HEK293T (cell line): ENCODE measurements around the gene ATG7.

ENCODE experiments used
- CTCF ChIA-PET: fragments of 350-600 bp; formaldehyde crosslinking; extraction: SDS; loops from one replicate; lab custom pipeline; 2021; ENCODE audit warnings: antibody characterized with exemption, inconsistent platforms; lab: Yijun Ruan, JAX
- POLR2A ChIA-PET: fragments of 350-600 bp; formaldehyde crosslinking; extraction: SDS; loops from one replicate; lab custom pipeline; 2020; ENCODE audit warnings: antibody characterized with exemption, inconsistent platforms; lab: Yijun Ruan, JAX
- DNase-seq: peaks from one replicate; pipeline ENCODE4 v3.0.0; 2012; ENCODE audit warnings: mixed read lengths; ENCODE audit errors: extremely low spot score
- ARNT ChIP-seq: fragments of 450-650 bp; IDR thresholded peaks from 2 replicates; pipeline ENCODE4 v1.6.1; 2017; ENCODE audit warnings: mild to moderate bottlenecking
- BHLHE40 ChIP-seq: fragments of 450-650 bp; IDR thresholded peaks from 2 replicates; pipeline ENCODE4 v1.6.1; 2016; ENCODE audit warnings: mild to moderate bottlenecking, moderate library complexity, borderline replicate concordance
- CTBP1 ChIP-seq: fragments of 450-650 bp; IDR thresholded peaks from 2 replicates; pipeline ENCODE4 v1.6.1; 2016; ENCODE audit warnings: borderline replicate concordance
- ELF4 ChIP-seq: fragments of 450-650 bp; IDR thresholded peaks from 2 replicates; pipeline ENCODE4 v1.6.1; 2017; ENCODE audit warnings: antibody characterized with exemption
- FOXA1 ChIP-seq: fragments of 450-650 bp; IDR thresholded peaks from 2 replicates; pipeline ENCODE4 v1.6.1; 2016; ENCODE audit warnings: mild to moderate bottlenecking
- FOXK2 ChIP-seq: fragments of 450-650 bp; IDR thresholded peaks from 2 replicates; pipeline ENCODE4 v1.6.1; 2016; ENCODE audit warnings: mild to moderate bottlenecking
- FOXM1 ChIP-seq: fragments of 450-650 bp; IDR thresholded peaks from 2 replicates; pipeline ENCODE4 v1.6.1; 2017; ENCODE audit warnings: mild to moderate bottlenecking, borderline replicate concordance
- HDGF ChIP-seq: fragments of 450-650 bp; IDR thresholded peaks from 2 replicates; pipeline ENCODE4 v1.6.1; 2017; ENCODE audit warnings: antibody characterized with exemption, borderline replicate concordance
- L3MBTL2 ChIP-seq: fragments of 450-650 bp; conservative IDR thresholded peaks from 2 replicates; pipeline ENCODE4 v1.6.1; 2016; ENCODE audit warnings: mild to moderate bottlenecking
- LEF1 ChIP-seq: fragments of 450-650 bp; IDR thresholded peaks from 2 replicates; pipeline ENCODE4 v1.6.1; 2017; ENCODE audit warnings: mild to moderate bottlenecking, borderline replicate concordance
- NFRKB ChIP-seq: fragments of 450-650 bp; IDR thresholded peaks from 2 replicates; pipeline ENCODE4 v1.6.1; 2016; ENCODE audit warnings: mild to moderate bottlenecking, moderate library complexity
- PKNOX1 ChIP-seq: fragments of 450-650 bp; IDR thresholded peaks from 2 replicates; pipeline ENCODE4 v1.6.1; 2016
- SP1 ChIP-seq: fragments of 450-650 bp; IDR thresholded peaks from 2 replicates; pipeline ENCODE4 v1.6.1; 2017
- SUZ12 ChIP-seq: fragments of 450-650 bp; IDR thresholded peaks from 2 replicates; pipeline ENCODE4 v1.6.1; 2016; ENCODE audit warnings: mild to moderate bottlenecking
- TARDBP ChIP-seq: fragments of 450-650 bp; IDR thresholded peaks from 2 replicates; pipeline ENCODE4 v1.6.1; 2016
- ZNF384 ChIP-seq: fragments of 450-650 bp; IDR thresholded peaks from 2 replicates; pipeline ENCODE4 v1.6.1; 2016

Gene ATG7

DNA sequence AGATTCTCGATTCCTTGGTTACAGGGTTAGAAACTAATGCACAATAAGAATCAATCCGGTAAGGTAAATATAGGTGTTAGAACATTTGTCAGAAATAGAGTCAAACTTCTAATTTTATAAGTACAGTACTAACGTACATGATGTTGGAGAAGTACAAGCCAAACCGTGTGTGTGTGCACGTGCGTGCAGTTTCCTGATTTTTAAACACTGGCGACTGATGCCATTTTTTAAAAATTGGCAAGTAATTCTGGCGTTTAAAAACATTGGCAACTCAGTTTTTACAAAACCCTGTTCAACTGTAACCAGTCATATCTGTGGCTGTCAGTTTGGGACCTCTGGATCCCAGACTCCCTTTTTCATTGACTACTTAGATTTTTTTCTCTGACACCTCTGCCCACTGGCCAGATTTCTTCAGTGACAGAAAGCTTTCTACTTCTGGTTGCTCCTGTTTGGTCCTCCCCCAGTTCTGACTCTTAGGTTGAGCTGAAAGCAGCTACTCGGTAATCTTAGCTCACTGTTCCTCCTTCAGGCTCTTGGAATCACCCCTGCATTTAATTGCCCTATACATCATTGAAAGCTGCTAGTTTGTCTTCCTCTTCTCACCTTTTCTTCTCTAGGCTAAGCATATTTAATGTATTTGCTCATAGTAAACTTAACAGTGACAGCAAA, 843 bp downstream of the ATG7 start:
- no peak for DNase-seq
- CTCF ChIA-PET: no interaction called here
- POLR2A ChIA-PET: interaction anchor here (1.2 to 2.7 kb wide), 11 partner anchors 9 to 337 kb away, joined by 3 to 20 read pairs (median 6); no protein-coding TSS in a partner anchor
- TF ChIP-seq FOXM1 (no peak), CTBP1 (no peak), ZNF384 (no peak), ARNT (no peak), HDGF (no peak), SUZ12 (no peak), TARDBP (no peak), PKNOX1 (no peak), FOXA1 (no peak), NFRKB (no peak), LEF1 (no peak), BHLHE40 (no peak), FOXK2 (no peak), SP1 (no peak), ELF4 (no peak), L3MBTL2 (no peak)

DNA sequence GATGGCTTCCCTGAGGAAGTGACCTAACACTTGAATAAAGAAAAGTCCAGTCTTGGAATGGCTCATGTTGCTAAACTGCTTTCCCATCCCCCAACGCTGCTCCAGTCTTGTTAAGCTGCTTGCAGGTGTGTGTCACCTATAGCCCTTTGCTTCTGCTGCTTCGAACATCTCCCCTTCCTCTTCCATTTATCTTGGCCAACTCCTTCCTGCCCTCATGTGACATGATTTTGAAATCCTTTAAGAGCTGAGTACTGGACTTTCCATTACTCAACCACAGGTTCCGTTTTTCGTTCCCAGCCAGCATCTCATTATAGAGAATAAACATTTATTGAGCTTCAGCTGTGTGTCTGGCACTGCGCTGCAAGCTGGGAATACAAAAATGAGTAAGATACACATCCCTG, 1.7 kb downstream of the ATG7 start:
- TF ChIP-seq FOXK2: no peak
- TF ChIP-seq SP1: no peak
- no peak for TF ChIP-seq BHLHE40
- no peak for TF ChIP-seq FOXA1
- TF ChIP-seq PKNOX1: no peak
- TF ChIP-seq LEF1: no peak
- no peak for TF ChIP-seq NFRKB
- TF ChIP-seq SUZ12: no peak
- no peak for TF ChIP-seq L3MBTL2
- TF ChIP-seq ZNF384: no peak
- TF ChIP-seq CTBP1: no peak
- TF ChIP-seq HDGF: no peak
- no peak for TF ChIP-seq FOXM1
- TF ChIP-seq ARNT: no peak
- no peak for TF ChIP-seq TARDBP
- TF ChIP-seq ELF4: no peak
- POLR2A ChIA-PET: interaction anchor here (0.6 to 2.7 kb wide), 2 partner anchors 11 to 15 kb away, joined by 3 to 20 read pairs; no protein-coding TSS in a partner anchor
- CTCF ChIA-PET: no interaction called here
- no peak for DNase-seq

- ChIA-PET POLR2A (interaction anchor here (0.6 to 2.7 kb wide), 2 partner anchors 11 to 14 kb away, joined by 3 to 20 read pairs; no protein-coding TSS in a partner anchor), CTCF (no interaction called here)
- no peak for TF ChIP-seq HDGF
- TF ChIP-seq ARNT: no peak
- TF ChIP-seq FOXA1: no peak
- no peak for TF ChIP-seq SUZ12
- no peak for TF ChIP-seq SP1
- no peak for TF ChIP-seq ZNF384
- no peak for TF ChIP-seq PKNOX1
- no peak for TF ChIP-seq FOXK2
- no peak for TF ChIP-seq TARDBP
- no peak for TF ChIP-seq L3MBTL2
- no peak for TF ChIP-seq FOXM1
- TF ChIP-seq LEF1: no peak
- no peak for TF ChIP-seq CTBP1
- no peak for TF ChIP-seq ELF4
- TF ChIP-seq BHLHE40: no peak
- TF ChIP-seq NFRKB: no peak
- DNase-seq: no peak
These were observed 2.5 kb downstream of the ATG7 start for GRCh38 chr3:11274566-11275142.

- ChIA-PET CTCF (no interaction called here), POLR2A (no interaction called here)
These were observed 3.7 kb downstream of the ATG7 start for GRCh38 chr3:11275926-11276325.

More at GRCh38 chr3:11275926-11276325, 3.7 kb downstream of the ATG7 start:
- no peak for TF ChIP-seq BHLHE40
- no peak for TF ChIP-seq FOXM1
- TF ChIP-seq CTBP1: no peak
- TF ChIP-seq ELF4: no peak
- no peak for TF ChIP-seq LEF1
- no peak for TF ChIP-seq ZNF384
- no peak for TF ChIP-seq SUZ12
- TF ChIP-seq HDGF: no peak
- TF ChIP-seq SP1: no peak
- no peak for TF ChIP-seq ARNT
- no peak for TF ChIP-seq NFRKB
- TF ChIP-seq L3MBTL2: no peak
- no peak for TF ChIP-seq FOXK2
- no peak for TF ChIP-seq FOXA1
- TF ChIP-seq PKNOX1: no peak
- no peak for TF ChIP-seq TARDBP
- DNase-seq: no peak
